ENCODE data around the gene VWA5B2. TPM values are rescaled to one million over a fixed set of nuclear protein-coding genes. Genes with fewer than 3 reads are reported as not detected.

Gene VWA5B2
- total and polyA plus RNA-seq, 4 donors, result 0.12 to 1.7 (median 0.86) TPM

DNA sequence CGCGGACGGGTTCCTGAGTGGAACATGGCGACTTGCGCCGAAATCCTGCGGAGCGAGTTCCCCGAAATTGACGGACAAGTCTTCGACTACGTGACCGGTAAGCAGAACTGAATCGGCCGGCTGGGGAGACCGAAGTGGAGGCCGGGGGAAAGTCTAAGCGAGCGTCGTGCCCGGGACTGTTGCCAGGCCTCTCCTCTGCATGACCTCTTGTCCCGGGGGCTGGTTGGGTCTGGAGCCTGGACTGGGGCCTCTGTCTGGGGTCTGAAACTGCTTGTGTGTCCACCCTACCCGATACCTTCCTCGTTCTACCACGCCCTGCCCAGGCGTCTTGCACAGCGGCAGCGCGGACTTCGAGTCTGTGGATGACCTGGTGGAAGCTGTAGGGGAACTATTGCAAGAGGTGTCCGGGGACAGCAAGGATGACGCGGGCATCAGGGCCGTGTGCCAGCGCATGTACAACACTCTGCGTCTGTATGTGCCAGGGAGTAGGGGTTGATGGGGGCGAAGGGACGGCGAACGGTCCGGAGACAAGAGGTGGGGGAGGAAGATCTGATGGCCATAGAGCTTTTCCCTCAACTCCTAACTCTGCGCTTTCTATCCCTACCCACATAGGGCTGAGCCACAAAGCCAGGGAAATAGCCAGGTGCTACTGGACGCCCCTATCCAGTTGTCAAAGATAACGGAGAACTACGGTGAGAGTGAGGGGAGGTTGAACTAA, 43.0 kb upstream of the VWA5B2 start, which contains the start of gene ABCF3:
Gene ABCF3, plus strand, starts transcription at position 16 of the 718 bp plus-strand sequence. Its CDS starts 9 bp downstream, at position 25.
- DNase-seq (peak in 1 of 3 donors; percentile 48), ATAC-seq (ENCODE audit: insufficient read depth, low FRiP score) (peak; percentile 12)
- H3K9me3 ChIP-seq (ENCODE audit: control insufficient read depth in 4 of 4, insufficient read depth in 3 of 4, low read length in 3 of 4), result no peaks in the 10 kb centered on the region
- H3K9ac ChIP-seq (ENCODE audit: insufficient read depth in 1 of 2, low read length in 2 of 2), result peak within 1 kb of the TSS; percentile 80 to 85
- peaks cover 22 to 52% (median 47%) of the 10 kb centered on the region in 4 donors for H3K36me3 ChIP-seq (ENCODE audit: control insufficient read depth in 4 of 4, insufficient read depth in 4 of 4, low read length in 4 of 4)
- H3K27me3 ChIP-seq (ENCODE audit: control insufficient read depth in 3 of 3, insufficient read depth in 3 of 3, low read length in 2 of 3), result no peaks in the 10 kb centered on the region
- 1% methylated on average over 45 of the region's 45 CpGs for WGBS, 2 donors
- H3K4me1 ChIP-seq (ENCODE audit: control insufficient read depth in 5 of 5, insufficient read depth in 5 of 5, low read length in 5 of 5), result peaks cover 0 to 17% (median 6%) of the 10 kb centered on the region in 5 donors
- peak within 1 kb of the TSS; percentile 87 to 88 for H3K27ac ChIP-seq (ENCODE audit: low read depth in 1 of 2, low read length in 1 of 2)
- peak within 1 kb of the TSS; percentile 91 for H3K4me3 ChIP-seq
- TF ChIP-seq, protein P1, sequence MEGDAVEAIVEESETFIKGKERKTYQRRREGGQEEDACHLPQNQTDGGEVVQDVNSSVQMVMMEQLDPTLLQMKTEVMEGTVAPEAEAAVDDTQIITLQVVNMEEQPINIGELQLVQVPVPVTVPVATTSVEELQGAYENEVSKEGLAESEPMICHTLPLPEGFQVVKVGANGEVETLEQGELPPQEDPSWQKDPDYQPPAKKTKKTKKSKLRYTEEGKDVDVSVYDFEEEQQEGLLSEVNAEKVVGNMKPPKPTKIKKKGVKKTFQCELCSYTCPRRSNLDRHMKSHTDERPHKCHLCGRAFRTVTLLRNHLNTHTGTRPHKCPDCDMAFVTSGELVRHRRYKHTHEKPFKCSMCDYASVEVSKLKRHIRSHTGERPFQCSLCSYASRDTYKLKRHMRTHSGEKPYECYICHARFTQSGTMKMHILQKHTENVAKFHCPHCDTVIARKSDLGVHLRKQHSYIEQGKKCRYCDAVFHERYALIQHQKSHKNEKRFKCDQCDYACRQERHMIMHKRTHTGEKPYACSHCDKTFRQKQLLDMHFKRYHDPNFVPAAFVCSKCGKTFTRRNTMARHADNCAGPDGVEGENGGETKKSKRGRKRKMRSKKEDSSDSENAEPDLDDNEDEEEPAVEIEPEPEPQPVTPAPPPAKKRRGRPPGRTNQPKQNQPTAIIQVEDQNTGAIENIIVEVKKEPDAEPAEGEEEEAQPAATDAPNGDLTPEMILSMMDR (IDR thresholded peaks at IDR 0.05; ENCODE audit: control extremely low read depth, extremely low read depth), result no peak

DNA sequence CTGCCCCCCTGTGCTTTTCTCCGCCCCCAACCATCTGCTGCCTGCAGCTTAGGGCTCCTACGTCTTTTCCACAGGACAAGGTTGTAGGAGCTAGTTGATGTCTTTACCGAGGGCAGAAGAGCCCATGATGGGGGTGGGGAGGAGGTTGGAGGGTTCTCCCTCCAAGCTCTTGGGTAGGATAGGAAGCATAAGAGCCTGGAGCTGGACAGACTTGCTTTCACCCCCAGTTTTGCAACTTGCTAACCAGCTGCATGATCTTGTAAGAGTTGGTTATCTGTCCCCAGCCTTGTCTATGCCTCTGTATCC, 42.5 kb upstream of the VWA5B2 start:
- peak overlapping the region; percentile 91 for H3K4me3 ChIP-seq
- H3K9ac ChIP-seq (ENCODE audit: insufficient read depth in 1 of 2, low read length in 2 of 2), result peak overlapping the region; percentile 80 to 85
- H3K9me3 ChIP-seq (ENCODE audit: control insufficient read depth in 4 of 4, insufficient read depth in 3 of 4, low read length in 3 of 4), result no peaks in the 10 kb centered on the region
- H3K4me1 ChIP-seq (ENCODE audit: control insufficient read depth in 5 of 5, insufficient read depth in 5 of 5, low read length in 5 of 5), result peaks cover 0 to 17% (median 6%) of the 10 kb centered on the region in 5 donors
- TF ChIP-seq, protein P1 (IDR thresholded peaks at IDR 0.05; ENCODE audit: control extremely low read depth, extremely low read depth), result no peak
- DNase-seq, result no peak
- peaks cover 22 to 48% (median 42%) of the 10 kb centered on the region in 4 donors for H3K36me3 ChIP-seq (ENCODE audit: control insufficient read depth in 4 of 4, insufficient read depth in 4 of 4, low read length in 4 of 4)
- H3K27me3 ChIP-seq (ENCODE audit: control insufficient read depth in 3 of 3, insufficient read depth in 3 of 3, low read length in 2 of 3), result no peaks in the 10 kb centered on the region
- 23% methylated on average over 3 of the region's 3 CpGs for whole genome bisulfite sequencing, 2 donors
- peak overlapping the region in 1 of 2 donors; percentile 52 for H3K27ac ChIP-seq (ENCODE audit: low read depth in 1 of 2, low read length in 1 of 2)
- no peak for ATAC-seq (ENCODE audit: insufficient read depth, low FRiP score)

DNA sequence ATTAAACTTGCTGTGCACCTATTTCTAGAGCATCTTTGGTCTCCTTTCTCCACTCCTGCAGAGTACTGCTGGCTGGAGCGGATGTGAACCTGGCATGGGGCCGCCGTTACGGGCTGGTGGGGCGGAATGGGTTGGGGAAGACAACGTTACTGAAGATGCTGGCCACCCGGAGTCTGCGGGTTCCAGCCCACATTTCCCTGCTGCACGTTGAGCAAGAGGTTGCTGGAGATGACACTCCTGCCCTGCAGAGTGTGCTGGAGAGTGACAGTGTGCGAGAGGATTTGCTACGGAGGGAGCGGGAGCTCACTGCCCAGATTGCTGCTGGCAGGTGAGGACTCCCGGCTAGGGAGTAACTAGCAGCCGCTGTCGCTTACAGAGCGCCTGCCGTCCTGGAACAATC, 41.3 kb upstream of the VWA5B2 start:
- no peak overlapping the region for H3K27ac ChIP-seq (ENCODE audit: low read depth in 1 of 2, low read length in 1 of 2)
- H3K4me1 ChIP-seq (ENCODE audit: control insufficient read depth in 5 of 5, insufficient read depth in 5 of 5, low read length in 5 of 5), result peaks cover 0 to 17% (median 6%) of the 10 kb centered on the region in 5 donors
- ATAC-seq (ENCODE audit: insufficient read depth, low FRiP score), result no peak
- H3K9ac ChIP-seq (ENCODE audit: insufficient read depth in 1 of 2, low read length in 2 of 2), result no peak overlapping the region
- TF ChIP-seq, protein P1 (IDR thresholded peaks at IDR 0.05; ENCODE audit: control extremely low read depth, extremely low read depth), result no peak
- no peaks in the 10 kb centered on the region for H3K27me3 ChIP-seq (ENCODE audit: control insufficient read depth in 3 of 3, insufficient read depth in 3 of 3, low read length in 2 of 3)
- peaks cover 15 to 47% (median 41%) of the 10 kb centered on the region in 4 donors for H3K36me3 ChIP-seq (ENCODE audit: control insufficient read depth in 4 of 4, insufficient read depth in 4 of 4, low read length in 4 of 4)
- DNase-seq, result no peak
- no peaks in the 10 kb centered on the region for H3K9me3 ChIP-seq (ENCODE audit: control insufficient read depth in 4 of 4, insufficient read depth in 3 of 4, low read length in 3 of 4)
- WGBS, 2 donors, result 92 to 95% methylated on average over 17 of the region's 17 CpGs
- H3K4me3 ChIP-seq, result no peak overlapping the region

All from lung (tissue), 12 donors.